ENCODE results near the gene DCC. TPM values are rescaled to one million over a fixed set of nuclear protein-coding genes. Genes with fewer than 3 reads are reported as not detected.

The DCC gene
- total RNA-seq, 2 experiments from 2014 or later: not detected

- POLR2A ChIA-PET: no interaction called here
- CTCF ChIA-PET: no interaction called here
- Mint-ChIP-seq H3K27me3 (no peaks in the 10 kb centered on the region), H3K36me3 (ENCODE audit: low read depth) (no peaks in the 10 kb centered on the region), H3K27ac (no peak overlapping the region), H3K9me3 (no peaks in the 10 kb centered on the region), H3K4me1 (no peaks in the 10 kb centered on the region), H3K4me3 (no peak overlapping the region)
- DNase-seq: no peak
These were observed 1212.0 kb downstream of the DCC start for GRCh38 chr18:53551868-53552426.

GRCh38 chr18:53553030-53553429 lies 1213.0 kb downstream of the DCC start:
- Mint-ChIP-seq H3K9me3 (no peaks in the 10 kb centered on the region), H3K36me3 (ENCODE audit: low read depth) (no peaks in the 10 kb centered on the region), H3K27me3 (no peaks in the 10 kb centered on the region), H3K27ac (no peak overlapping the region), H3K4me3 (no peak overlapping the region), H3K4me1 (no peaks in the 10 kb centered on the region)
- CTCF ChIA-PET: no interaction called here
- no peak for DNase-seq
- POLR2A ChIA-PET: no interaction called here

GRCh38 chr18:53556450-53556849 lies 1216.5 kb downstream of the DCC start:
- POLR2A ChIA-PET: no interaction called here
- CTCF ChIA-PET: no interaction called here
- Mint-ChIP-seq H3K4me3 (no peak overlapping the region), H3K36me3 (ENCODE audit: low read depth) (no peaks in the 10 kb centered on the region), H3K9me3 (peaks cover 2% of the 10 kb centered on the region), H3K27ac (no peak overlapping the region), H3K4me1 (no peaks in the 10 kb centered on the region), H3K27me3 (no peaks in the 10 kb centered on the region)
- no peak for DNase-seq

GRCh38 chr18:53560546-53560945 lies 1220.5 kb downstream of the DCC start:
- H3K36me3 Mint-ChIP-seq (ENCODE audit: low read depth): no peaks in the 10 kb centered on the region
- H3K4me3 Mint-ChIP-seq: no peak overlapping the region
- H3K27me3 Mint-ChIP-seq: no peaks in the 10 kb centered on the region
- peaks cover 2% of the 10 kb centered on the region for H3K9me3 Mint-ChIP-seq
- ChIA-PET POLR2A (no interaction called here), CTCF (no interaction called here)
- no peaks in the 10 kb centered on the region for H3K4me1 Mint-ChIP-seq
- DNase-seq: no peak
- no peak overlapping the region for H3K27ac Mint-ChIP-seq

- no peak overlapping the region for H3K27ac Mint-ChIP-seq
- no peaks in the 10 kb centered on the region for H3K27me3 Mint-ChIP-seq
- CTCF ChIA-PET: interaction anchor here (1.6 to 1.9 kb wide), 2 partner anchors 553 to 561 kb away, joined by 4 to 8 read pairs; no protein-coding TSS in a partner anchor
- H3K36me3 Mint-ChIP-seq (ENCODE audit: low read depth): no peaks in the 10 kb centered on the region
- no peak overlapping the region for H3K4me3 Mint-ChIP-seq
- no peaks in the 10 kb centered on the region for H3K4me1 Mint-ChIP-seq
- H3K9me3 Mint-ChIP-seq: no peaks in the 10 kb centered on the region
- POLR2A ChIA-PET: no interaction called here
- no peak for DNase-seq
These were observed 1226.6 kb downstream of the DCC start for GRCh38 chr18:53566626-53567025.

GRCh38 chr18:53567929-53568574 lies 1228.1 kb downstream of the DCC start:
- no peak for DNase-seq
- Mint-ChIP-seq H3K4me3 (no peak overlapping the region), H3K27me3 (no peaks in the 10 kb centered on the region), H3K4me1 (no peaks in the 10 kb centered on the region), H3K36me3 (ENCODE audit: low read depth) (no peaks in the 10 kb centered on the region), H3K9me3 (no peaks in the 10 kb centered on the region), H3K27ac (no peak overlapping the region)
- ChIA-PET CTCF (interaction anchor here (1.6 to 1.9 kb wide), 2 partner anchors 552 to 560 kb away, joined by 4 to 8 read pairs; no protein-coding TSS in a partner anchor), POLR2A (no interaction called here)

All from activated CD4-positive, alpha-beta memory T cell treated with anti-CD3 and anti-CD28 coated beads, Interleukin-2, amount 10 ng/mL, durations not matched to agents 7 days and 5 days (primary cell).